ENCODE data around the gene LRRC56.

DNA sequence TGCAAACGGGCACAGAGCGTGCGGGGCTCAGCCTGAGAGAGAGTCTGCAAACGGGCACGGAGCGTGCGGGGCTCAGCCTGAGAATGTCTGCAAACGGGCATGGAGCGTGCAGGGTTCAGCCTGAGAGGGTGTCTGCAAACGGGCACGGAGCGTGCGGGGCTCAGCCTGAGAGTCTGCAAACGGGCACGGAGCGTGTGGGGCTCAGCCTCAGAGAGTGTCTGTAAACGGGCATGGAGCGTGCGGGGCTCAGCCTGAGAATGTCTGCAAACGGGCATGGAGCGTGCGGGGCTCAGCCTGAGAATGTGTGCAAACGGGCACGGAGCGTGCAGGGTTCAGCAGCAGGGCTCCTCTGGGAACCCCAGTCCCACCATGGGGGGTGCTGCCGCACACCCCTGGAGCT, 52.5 kb downstream of the LRRC56 start:
- TF ChIP-seq ZNF180 (CRISPR knock-in tag; IDR thresholded peaks at IDR 0.05; ENCODE audit: borderline replicate concordance, low read depth) (no peak), KLF16 (CRISPR knock-in tag; IDR thresholded peaks at IDR 0.05) (no peak), CEBPG (CRISPR knock-in tag; IDR thresholded peaks at IDR 0.05) (no peak), MTF1 (CRISPR knock-in tag; IDR thresholded peaks at IDR 0.05) (no peak), SP1 (IDR thresholded peaks at IDR 0.05) (no peak), SP1 (CRISPR knock-in tag; IDR thresholded peaks at IDR 0.05) (no peak)
- TF ChIP-seq, protein P1, sequence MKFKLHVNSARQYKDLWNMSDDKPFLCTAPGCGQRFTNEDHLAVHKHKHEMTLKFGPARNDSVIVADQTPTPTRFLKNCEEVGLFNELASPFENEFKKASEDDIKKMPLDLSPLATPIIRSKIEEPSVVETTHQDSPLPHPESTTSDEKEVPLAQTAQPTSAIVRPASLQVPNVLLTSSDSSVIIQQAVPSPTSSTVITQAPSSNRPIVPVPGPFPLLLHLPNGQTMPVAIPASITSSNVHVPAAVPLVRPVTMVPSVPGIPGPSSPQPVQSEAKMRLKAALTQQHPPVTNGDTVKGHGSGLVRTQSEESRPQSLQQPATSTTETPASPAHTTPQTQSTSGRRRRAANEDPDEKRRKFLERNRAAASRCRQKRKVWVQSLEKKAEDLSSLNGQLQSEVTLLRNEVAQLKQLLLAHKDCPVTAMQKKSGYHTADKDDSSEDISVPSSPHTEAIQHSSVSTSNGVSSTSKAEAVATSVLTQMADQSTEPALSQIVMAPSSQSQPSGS (CRISPR knock-in tag; IDR thresholded peaks at IDR 0.05): no peak
- TF ChIP-seq, protein P2, sequence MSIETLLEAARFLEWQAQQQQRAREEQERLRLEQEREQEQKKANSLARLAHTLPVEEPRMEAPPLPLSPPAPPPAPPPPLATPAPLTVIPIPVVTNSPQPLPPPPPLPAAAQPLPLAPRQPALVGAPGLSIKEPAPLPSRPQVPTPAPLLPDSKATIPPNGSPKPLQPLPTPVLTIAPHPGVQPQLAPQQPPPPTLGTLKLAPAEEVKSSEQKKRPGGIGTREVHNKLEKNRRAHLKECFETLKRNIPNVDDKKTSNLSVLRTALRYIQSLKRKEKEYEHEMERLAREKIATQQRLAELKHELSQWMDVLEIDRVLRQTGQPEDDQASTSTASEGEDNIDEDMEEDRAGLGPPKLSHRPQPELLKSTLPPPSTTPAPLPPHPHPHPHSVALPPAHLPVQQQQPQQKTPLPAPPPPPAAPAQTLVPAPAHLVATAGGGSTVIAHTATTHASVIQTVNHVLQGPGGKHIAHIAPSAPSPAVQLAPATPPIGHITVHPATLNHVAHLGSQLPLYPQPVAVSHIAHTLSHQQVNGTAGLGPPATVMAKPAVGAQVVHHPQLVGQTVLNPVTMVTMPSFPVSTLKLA (IDR thresholded peaks at IDR 0.05): no peak
